ENCODE data around the gene RNF13.

RNF13 gene

DNA sequence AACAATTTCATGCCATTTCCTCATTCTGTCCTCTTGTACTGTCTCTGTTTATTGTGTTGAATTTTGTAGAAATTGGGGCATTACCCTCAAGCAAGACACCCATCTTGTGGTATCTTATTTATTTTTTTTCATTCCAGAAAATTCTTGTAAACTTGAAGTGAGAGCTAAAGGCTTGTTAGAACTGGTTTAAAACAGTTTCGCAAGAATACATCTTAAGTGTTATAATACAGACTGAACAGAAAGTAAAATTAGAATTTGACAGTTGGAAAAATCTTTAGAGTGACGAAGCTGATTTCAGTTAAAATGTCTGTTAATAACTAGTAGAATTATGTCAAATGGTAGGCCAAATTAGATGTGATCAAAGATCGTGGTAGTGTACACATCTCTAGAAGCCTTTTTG is 26.9 kb downstream of the RNF13 start:
- H3K27me3 ChIP-seq: no peaks in the 10 kb centered on the region
- peaks cover 5% of the 10 kb centered on the region for H3K9me3 ChIP-seq
- DNase-seq: no peak
- no peak for TF ChIP-seq CTCF (IDR thresholded peaks at IDR 0.05; ENCODE audit: low read depth, low read length)
- no peaks in the 10 kb centered on the region for H3K4me1 ChIP-seq
- no peaks in the 10 kb centered on the region; the same call in 1 of the 2 replicates for H3K36me3 ChIP-seq
- H3K4me3 ChIP-seq (ENCODE audit: low read depth, low read length): no peak overlapping the region

GRCh38 chr3:149843502-149843901 is 30.5 kb downstream of the RNF13 start:
- no peaks in the 10 kb centered on the region for H3K27me3 ChIP-seq
- no peak for TF ChIP-seq CTCF (IDR thresholded peaks at IDR 0.05; ENCODE audit: low read depth, low read length)
- DNase-seq: no peak
- 0 out of 2 replicates have a peak, but pooled peaks cover under 1% of the 10 kb centered on the region for H3K9me3 ChIP-seq
- H3K4me1 ChIP-seq: no peaks in the 10 kb centered on the region
- no peak overlapping the region for H3K4me3 ChIP-seq (ENCODE audit: low read depth, low read length)
- peaks cover 10% of the 10 kb centered on the region for H3K36me3 ChIP-seq

DNA sequence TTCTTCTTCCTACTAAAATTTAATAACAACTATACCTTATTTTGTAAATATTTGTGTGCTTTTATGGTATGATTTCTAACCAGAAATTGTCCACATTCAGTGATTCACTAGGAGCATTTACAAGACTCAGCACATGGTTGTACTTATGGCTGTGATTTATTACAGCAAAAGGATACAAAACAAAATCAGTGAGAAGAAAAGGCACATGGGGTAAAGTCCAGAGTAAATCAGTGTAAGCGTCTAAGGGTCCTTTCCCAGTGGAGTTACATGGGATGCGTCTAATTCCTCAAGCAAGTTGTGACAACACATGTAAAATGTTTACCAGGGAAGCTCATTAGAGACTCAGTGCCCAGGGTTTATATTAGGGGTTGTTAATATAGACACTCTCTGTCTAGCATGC is 31.1 kb downstream of the RNF13 start:
- H3K27me3 ChIP-seq: no peaks in the 10 kb centered on the region
- peaks cover 10% of the 10 kb centered on the region for H3K36me3 ChIP-seq
- DNase-seq: no peak
- TF ChIP-seq CTCF (IDR thresholded peaks at IDR 0.05; ENCODE audit: low read depth, low read length): no peak
- no peaks in the 10 kb centered on the region for H3K9me3 ChIP-seq
- H3K4me1 ChIP-seq: no peaks in the 10 kb centered on the region
- H3K4me3 ChIP-seq (ENCODE audit: low read depth, low read length): no peak overlapping the region

DNA sequence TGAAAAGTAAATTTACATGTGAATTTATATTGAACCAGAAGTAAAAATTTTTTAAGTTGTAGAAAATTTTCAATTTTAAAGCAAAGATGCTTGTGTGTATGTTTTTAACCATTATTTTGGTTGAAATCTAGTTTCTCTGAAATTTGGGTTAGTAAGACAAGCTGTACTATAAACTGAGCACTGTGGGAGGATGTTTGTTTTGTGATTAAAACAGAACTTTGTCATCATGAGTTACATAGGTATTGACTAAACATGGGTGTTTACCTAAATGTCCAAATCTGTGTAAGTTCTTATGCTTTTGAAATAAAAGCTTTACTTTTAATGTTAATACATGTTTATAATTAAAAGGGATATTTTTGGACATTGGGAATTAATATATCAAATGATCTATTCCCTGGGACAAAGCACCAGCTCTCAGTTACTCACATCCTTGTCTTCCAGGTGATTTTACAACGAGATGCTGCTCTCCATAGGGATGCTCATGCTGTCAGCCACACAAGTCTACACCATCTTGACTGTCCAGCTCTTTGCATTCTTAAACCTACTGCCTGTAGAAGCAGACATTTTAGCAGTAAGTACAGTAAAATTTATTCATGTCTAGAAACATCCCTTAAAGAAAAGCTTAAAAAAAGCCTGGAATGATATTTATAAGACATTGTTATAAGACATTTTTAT is 32.7 kb downstream of the RNF13 start:
- Histone ChIP-seq H3K9me3 (no peaks in the 10 kb centered on the region), H3K36me3 (peaks cover 10% of the 10 kb centered on the region), H3K27me3 (no peaks in the 10 kb centered on the region), H3K4me1 (no peaks in the 10 kb centered on the region), H3K4me3 (ENCODE audit: low read depth, low read length) (no peak overlapping the region)
- no peak for DNase-seq
- no peak for TF ChIP-seq CTCF (IDR thresholded peaks at IDR 0.05; ENCODE audit: low read depth, low read length)

DNA sequence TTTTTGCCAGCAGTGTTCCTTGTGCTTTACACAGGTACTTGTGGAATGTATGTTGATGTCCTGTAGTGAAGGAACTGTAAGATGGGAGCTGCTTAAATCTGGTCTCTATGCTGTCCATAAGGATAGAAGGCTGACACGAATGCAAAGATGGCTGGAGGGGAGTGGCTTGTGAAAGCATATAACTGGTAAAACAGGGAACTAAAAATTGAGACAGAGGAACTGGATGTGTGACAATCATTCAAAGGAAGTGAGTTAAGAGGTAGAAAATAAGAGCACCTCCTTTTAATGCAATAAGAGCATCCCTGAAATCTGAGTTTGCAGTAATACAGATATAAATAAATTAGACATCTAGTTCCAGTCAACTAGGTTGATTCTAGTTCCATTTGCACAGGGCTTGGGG is 35.2 kb downstream of the RNF13 start:
- TF ChIP-seq CTCF (IDR thresholded peaks at IDR 0.05; ENCODE audit: low read depth, low read length): no peak
- H3K4me1 ChIP-seq: peaks cover 6% of the 10 kb centered on the region
- DNase-seq: no peak

GRCh38 chr3:149848688-149849087 is 35.7 kb downstream of the RNF13 start:
- DNase-seq: no peak
- TF ChIP-seq CTCF (IDR thresholded peaks at IDR 0.05; ENCODE audit: low read depth, low read length): no peak
- Histone ChIP-seq H3K27me3 (no peaks in the 10 kb centered on the region), H3K9me3 (no peaks in the 10 kb centered on the region), H3K36me3 (peaks cover 10% of the 10 kb centered on the region), H3K4me1 (peaks cover 6% of the 10 kb centered on the region), H3K4me3 (ENCODE audit: low read depth, low read length) (no peak overlapping the region)

More for the DNA sequence above, 35.2 kb downstream of the RNF13 start:
- Histone ChIP-seq H3K27me3 (no peaks in the 10 kb centered on the region), H3K9me3 (no peaks in the 10 kb centered on the region), H3K36me3 (peaks cover 10% of the 10 kb centered on the region), H3K4me3 (ENCODE audit: low read depth, low read length) (no peak overlapping the region)

Data from BE2C (cell line).